Peyer's patch (tissue), 4 donors: ENCODE measurements around the gene BCKDHA.

Experiments used
- POLR2A ChIP-seq, 2 donors: fragments of 450-650 bp; IDR thresholded peaks; one replicate each; pipeline ENCODE4 v1.5.1; 2017; ENCODE audit warnings: antibody characterized with exemption in 2 of 2, mild to moderate bottlenecking in 2 of 2, moderate library complexity in 2 of 2
- TF ChIP-seq, protein P1 (sequence below), 6 experiments: fragments of 450-650 bp in 4 of 6; fragments of 200-600 bp in 2 of 6; sonication (generic) in 1 of 6; IDR thresholded peaks; one replicate each; pipeline ENCODE4 v1.5.1; 2017 to 2019; ENCODE audit warnings: antibody characterized with exemption in 6 of 6, mild to moderate bottlenecking in 3 of 6, moderate library complexity in 1 of 6

DNA sequence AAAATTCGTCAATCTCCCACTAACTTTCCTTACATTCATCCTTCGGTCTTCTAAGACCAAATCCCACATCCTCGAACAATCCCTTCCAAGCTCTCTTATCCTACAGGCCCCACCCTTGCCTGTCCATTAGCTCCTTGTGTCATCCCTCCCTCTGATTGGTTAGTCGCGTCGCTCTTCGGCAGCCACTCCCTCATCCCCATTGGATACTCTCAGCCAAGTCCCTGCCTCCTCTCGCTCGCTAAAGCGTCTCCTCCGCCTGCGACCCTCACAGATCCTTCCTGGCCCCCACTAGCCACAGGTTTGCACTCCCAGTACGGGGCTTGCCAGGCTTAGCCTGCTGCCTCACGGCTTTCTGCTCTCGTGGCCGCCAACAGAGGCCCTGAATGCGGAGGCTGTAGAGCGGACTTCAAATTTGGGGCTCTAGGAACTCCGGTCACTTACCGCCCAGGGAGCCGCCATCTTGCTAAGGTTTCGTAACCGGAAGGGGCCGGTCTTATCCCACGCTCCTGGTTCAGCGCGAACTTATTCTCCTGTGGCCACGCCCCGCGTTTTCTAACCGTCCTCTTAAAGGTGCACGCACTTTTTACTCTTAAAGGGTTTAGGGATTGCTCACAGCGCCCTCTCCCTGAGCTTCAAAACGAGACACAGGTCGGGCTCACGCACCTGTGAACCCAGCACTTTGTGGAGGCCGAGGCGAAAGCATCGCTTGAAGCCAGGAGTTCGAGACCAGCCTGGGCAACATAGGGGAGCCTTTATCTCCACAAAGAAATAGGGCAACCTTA lies 42.0 kb downstream of the BCKDHA start, which contains the start of gene DMAC2:
- TF ChIP-seq, protein P1, sequence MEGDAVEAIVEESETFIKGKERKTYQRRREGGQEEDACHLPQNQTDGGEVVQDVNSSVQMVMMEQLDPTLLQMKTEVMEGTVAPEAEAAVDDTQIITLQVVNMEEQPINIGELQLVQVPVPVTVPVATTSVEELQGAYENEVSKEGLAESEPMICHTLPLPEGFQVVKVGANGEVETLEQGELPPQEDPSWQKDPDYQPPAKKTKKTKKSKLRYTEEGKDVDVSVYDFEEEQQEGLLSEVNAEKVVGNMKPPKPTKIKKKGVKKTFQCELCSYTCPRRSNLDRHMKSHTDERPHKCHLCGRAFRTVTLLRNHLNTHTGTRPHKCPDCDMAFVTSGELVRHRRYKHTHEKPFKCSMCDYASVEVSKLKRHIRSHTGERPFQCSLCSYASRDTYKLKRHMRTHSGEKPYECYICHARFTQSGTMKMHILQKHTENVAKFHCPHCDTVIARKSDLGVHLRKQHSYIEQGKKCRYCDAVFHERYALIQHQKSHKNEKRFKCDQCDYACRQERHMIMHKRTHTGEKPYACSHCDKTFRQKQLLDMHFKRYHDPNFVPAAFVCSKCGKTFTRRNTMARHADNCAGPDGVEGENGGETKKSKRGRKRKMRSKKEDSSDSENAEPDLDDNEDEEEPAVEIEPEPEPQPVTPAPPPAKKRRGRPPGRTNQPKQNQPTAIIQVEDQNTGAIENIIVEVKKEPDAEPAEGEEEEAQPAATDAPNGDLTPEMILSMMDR (IDR thresholded peaks at IDR 0.05) = peak; percentile 19 to 75 (median 51)
- TF ChIP-seq POLR2A (IDR thresholded peaks at IDR 0.05) = peak; percentile 84 to 87
